Kidney glomerular epithelial cell (primary cell): ENCODE results near the gene HBM.
"Not testable (repeated sequence)": the region's sequence is repeated elsewhere in the genome, so short reads cannot be mapped to it uniquely, and the experiment has no call there.

Experiments
- DNase-seq: peaks from one replicate; lab custom pipeline; 2025; lab: John Stamatoyannopoulos, UW

HBM gene

GRCh38 chr16:169014-169413 is 3.2 kb downstream of the HBM start:
- DNase-seq: no peak

- DNase-seq: not testable (repeated sequence)
These were observed 4.3 kb downstream of the HBM start for GRCh38 chr16:170088-170507.

DNA sequence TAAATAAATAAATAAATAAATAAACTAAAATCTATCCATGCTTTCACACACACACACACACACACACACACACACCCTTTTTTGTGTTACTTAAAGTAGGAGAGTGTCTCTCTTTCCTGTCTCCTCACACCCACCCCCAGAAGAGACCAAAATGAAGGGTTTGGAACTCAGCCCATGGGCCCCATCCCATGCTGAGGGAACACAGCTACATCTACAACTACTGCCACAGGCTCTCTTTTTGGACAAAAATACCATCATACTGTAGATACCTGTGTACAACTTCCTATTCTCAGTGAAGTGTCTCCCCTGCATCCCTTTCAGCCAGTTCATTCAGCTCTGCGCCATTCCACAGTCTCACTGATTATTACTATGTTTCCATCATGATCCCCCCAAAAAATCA is 5.0 kb downstream of the HBM start:
- DNase-seq: no peak

GRCh38 chr16:172374-172941 is 6.7 kb downstream of the HBM start, which contains the start of gene HBA2:
HBA2 (plus strand) TSS chr16:172876; CDS start chr16:172913, 37 bp downstream.
- not testable (repeated sequence) for DNase-seq

DNA sequence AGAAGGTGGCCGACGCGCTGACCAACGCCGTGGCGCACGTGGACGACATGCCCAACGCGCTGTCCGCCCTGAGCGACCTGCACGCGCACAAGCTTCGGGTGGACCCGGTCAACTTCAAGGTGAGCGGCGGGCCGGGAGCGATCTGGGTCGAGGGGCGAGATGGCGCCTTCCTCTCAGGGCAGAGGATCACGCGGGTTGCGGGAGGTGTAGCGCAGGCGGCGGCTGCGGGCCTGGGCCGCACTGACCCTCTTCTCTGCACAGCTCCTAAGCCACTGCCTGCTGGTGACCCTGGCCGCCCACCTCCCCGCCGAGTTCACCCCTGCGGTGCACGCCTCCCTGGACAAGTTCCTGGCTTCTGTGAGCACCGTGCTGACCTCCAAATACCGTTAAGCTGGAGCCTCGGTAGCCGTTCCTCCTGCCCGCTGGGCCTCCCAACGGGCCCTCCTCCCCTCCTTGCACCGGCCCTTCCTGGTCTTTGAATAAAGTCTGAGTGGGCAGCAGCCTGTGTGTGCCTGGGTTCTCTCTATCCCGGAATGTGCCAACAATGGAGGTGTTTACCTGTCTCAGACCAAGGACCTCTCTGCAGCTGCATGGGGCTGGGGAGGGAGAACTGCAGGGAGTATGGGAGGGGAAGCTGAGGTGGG is 7.6 kb downstream of the HBM start:
- DNase-seq: not testable (repeated sequence)

DNA sequence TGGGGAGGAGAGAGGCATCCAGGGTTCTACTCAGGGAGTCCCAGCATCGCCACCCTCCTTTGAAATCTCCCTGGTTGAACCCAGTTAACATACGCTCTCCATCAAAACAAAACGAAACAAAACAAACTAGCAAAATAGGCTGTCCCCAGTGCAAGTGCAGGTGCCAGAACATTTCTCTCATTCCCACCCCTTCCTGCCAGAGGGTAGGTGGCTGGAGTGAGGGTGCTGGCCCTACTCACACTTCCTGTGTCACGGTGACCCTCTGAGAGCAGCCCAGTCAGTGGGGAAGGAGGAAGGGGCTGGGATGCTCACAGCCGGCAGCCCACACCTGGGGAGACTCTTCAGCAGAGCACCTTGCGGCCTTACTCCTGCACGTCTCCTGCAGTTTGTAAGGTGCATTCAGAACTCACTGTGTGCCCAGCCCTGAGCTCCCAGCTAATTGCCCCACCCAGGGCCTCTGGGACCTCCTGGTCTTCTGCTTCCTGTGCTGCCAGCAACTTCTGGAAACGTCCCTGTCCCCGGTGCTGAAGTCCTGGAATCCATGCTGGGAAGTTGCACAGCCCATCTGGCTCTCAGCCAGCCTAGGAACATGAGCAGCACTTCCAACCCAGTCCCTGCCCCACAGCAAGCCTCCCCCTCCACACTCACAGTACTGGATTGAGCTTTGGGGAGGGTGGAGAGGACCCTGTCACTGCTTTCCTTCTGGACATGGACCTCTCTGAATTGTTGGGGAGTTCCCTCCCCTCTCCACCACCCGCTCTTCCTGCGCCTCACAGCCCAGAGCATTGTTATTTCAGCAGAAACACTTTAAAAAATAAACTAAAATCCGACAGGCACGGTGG is 8.4 kb downstream of the HBM start:
- peak; percentile 7 for DNase-seq

DNA sequence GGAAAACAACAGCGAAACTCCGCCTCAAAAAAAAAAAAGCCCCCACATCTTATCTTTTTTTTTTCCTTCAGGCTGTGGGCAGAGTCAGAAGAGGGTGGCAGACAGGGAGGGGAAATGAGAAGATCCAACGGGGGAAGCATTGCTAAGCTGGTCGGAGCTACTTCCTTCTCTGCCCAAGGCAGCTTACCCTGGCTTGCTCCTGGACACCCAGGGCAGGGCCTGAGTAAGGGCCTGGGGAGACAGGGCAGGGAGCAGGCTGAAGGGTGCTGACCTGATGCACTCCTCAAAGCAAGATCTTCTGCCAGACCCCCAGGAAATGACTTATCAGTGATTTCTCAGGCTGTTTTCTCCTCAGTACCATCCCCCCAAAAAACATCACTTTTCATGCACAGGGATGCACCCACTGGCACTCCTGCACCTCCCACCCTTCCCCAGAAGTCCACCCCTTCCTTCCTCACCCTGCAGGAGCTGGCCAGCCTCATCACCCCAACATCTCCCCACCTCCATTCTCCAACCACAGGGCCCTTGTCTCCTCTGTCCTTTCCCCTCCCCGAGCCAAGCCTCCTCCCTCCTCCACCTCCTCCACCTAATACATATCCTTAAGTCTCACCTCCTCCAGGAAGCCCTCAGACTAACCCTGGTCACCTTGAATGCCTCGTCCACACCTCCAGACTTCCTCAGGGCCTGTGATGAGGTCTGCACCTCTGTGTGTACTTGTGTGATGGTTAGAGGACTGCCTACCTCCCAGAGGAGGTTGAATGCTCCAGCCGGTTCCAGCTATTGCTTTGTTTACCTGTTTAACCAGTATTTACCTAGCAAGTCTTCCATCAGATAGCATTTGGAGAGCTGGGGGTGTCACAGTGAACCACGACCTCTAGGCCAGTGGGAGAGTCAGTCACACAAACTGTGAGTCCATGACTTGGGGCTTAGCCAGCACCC is 9.5 kb downstream of the HBM start:
- no peak for DNase-seq

DNA sequence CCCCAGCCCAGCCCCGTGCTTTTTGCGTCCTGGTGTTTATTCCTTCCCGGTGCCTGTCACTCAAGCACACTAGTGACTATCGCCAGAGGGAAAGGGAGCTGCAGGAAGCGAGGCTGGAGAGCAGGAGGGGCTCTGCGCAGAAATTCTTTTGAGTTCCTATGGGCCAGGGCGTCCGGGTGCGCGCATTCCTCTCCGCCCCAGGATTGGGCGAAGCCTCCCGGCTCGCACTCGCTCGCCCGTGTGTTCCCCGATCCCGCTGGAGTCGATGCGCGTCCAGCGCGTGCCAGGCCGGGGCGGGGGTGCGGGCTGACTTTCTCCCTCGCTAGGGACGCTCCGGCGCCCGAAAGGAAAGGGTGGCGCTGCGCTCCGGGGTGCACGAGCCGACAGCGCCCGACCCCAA is 10.2 kb downstream of the HBM start:
- not testable (repeated sequence) for DNase-seq

GRCh38 chr16:176477-177382 is 11.0 kb downstream of the HBM start, which contains the start of gene HBA1:
HBA1 (plus strand) TSS chr16:176680; CDS start chr16:176717, 37 bp downstream.
- not testable (repeated sequence) for DNase-seq

- no peak for DNase-seq
These were observed 11.6 kb downstream of the HBM start for GRCh38 chr16:177394-177822.

DNA sequence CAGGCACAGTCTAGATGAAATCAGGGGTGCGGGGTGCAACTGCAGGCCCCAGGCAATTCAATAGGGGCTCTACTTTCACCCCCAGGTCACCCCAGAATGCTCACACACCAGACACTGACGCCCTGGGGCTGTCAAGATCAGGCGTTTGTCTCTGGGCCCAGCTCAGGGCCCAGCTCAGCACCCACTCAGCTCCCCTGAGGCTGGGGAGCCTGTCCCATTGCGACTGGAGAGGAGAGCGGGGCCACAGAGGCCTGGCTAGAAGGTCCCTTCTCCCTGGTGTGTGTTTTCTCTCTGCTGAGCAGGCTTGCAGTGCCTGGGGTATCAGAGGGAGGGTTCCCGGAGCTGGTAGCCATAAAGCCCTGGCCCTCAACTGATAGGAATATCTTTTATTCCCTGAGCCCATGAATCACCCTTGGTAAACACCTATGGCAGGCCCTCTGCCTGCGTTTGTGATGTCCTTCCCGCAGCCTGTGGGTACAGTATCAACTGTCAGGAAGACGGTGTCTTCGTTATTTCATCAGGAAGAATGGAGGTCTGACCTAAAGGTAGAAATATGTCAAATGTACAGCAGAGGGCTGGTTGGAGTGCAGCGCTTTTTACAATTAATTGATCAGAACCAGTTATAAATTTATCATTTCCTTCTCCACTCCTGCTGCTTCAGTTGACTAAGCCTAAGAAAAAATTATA is 12.3 kb downstream of the HBM start:
- no peak for DNase-seq

DNA sequence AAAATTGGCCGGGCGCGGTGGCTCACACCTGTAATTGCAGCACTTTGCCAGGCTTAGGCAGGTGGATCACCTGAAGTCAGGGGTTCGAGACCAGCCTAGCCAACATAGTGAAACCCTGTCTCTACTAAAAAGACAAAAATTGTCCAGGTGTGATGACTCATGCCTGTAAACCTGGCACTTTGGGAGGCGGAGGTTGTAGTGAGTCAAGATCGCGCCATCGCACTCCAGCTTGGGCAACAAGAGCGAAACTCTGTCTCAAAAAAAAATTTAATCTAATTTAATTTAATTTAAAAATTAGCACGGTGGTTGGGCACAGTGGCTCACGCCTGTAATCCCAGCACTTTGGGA is 12.9 kb downstream of the HBM start:
- DNase-seq: no peak

DNA sequence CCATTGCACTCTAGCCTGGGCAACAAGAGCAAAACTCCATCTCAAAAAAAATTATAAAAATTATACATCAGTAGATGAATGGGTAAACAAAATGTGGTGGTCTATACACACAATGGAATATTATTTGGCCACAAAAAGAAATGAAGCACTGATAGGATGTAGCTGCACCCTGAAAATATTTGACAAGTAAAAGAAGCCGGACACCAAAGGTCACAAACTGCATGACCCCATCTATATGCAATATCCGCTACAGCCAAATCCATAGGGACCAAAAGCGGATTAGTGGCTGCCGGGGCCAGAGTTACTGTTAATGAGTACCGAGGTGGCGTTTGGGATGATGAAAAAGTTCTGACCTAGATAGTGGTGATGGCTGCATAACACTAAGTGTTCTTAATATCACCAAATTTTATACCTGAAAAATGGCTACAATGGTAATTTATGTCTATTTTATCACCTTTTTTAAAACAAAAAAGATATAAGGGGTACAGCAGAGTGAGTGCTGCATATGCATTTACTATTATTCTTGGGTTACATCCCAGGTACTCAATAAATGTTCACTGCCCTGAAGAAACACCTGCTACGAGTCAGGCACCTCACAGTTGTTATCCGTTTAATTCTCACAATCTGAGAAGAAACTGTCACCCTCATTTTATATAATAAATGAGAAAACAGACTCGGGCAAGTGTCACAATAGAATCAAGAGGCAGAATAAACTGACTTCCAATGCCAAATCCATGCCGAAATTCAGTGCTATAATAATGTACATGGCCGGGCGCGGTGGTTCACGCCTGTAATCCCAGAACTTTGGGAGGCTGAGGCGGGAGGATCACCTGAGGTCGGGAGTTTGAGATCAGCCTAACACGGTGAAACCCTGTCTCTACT is 13.7 kb downstream of the HBM start:
- no peak for DNase-seq

- no peak for DNase-seq
These were observed 14.4 kb downstream of the HBM start, which contains the start of gene HBQ1 for GRCh38 chr16:180101-180675. HBQ1 (plus strand) TSS chr16:180459; CDS start chr16:180487, 28 bp downstream.

- DNase-seq: peak; percentile 48
These were observed 15.1 kb downstream of the HBM start for GRCh38 chr16:180681-181564.

DNA sequence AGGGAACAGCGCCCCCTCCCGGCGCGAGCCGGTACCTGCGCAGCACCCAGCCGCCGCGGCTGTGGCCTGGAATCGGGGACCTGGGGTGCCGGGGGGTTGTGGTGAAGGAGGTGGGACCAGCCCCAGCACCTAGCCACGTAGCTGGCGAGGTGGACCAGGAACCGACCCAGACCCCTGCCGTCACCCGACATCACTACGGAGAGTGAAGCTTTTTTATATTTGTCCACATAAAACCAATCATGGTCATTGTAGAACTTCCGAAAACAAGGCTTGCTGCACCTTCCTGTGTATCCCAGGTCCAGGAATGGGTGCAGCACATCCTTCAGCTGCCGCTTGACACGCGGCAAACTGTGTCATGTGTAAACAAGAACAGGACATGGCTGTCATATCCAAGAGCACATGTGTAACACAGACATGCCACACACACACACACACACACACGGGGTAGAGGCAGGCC is 15.8 kb downstream of the HBM start:
- no peak for DNase-seq

DNA sequence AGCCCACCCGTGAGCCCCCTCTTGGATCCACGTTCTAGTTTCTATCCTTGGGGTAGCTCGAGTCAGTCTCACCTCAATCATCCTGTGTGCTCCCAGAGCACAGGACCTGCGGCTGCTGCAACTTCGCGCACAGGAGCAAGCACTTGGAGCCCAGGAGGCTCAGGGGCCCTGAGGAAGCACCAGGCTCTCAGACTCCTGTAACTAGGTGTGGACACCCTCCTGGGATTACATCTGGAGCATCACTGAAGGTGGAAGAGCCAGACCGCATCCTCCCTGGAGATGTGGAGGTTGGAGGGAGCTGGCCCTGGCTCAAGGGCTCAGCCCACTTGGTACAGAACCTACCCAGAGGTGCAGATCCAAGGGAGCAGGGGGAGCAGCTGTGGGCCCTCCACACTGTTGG is 17.2 kb downstream of the HBM start:
- DNase-seq: no peak

DNA sequence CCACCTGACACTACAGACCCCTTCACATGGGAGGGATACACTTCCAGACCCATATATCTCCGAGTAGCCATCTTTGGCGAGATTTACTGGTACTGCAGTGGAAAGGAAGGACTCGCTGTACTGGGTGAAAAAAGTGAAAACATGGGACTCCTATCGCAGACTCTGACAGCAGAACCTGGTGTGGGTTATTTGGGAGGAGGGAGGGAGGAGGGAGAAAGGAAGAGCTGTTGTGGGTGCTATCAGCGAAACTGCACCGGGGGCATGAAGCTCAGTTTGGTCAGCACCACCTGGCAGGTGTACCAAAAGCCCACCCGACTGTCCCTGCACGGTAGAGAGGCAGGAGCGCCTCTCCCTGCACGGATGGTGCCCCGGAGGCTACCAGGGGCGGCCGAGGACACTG is 19.4 kb downstream of the HBM start:
- DNase-seq: no peak
